HEK293 (cell line): ENCODE measurements around the gene EXOC3.

Experiments
- CTCF ChIA-PET: fragments of 350-600 bp; formaldehyde crosslinking; extraction: SDS; loops from one replicate; lab custom pipeline; 2021; ENCODE audit warnings: antibody characterized with exemption; lab: Yijun Ruan, JAX
- POLR2A ChIA-PET: fragments of 300-600 bp; formaldehyde crosslinking; extraction: SDS; loops from one replicate; lab custom pipeline; 2020; ENCODE audit warnings: antibody characterized with exemption, inconsistent platforms; lab: Yijun Ruan, JAX
- H3K27ac ChIP-seq: fragments of 200-500 bp; sonication (Bioruptor generic); 2 replicates; pipeline ENCODE4 v1.5.1; 2014; ENCODE audit warnings: low read depth, low read length, control low read depth, inconsistent platforms; ENCODE audit errors: extremely low read depth
- H3K36me3 ChIP-seq, 2 experiments: fragments of 200-500 bp in 1 of 2; sonication (Bioruptor generic) in 1 of 2; 1 replicate in 1 of 2; 2 replicates in 1 of 2; pipeline ENCODE4 v1.5.1; 2014 to 2017; ENCODE audit warnings: inconsistent platforms in 2 of 2, low read length in 2 of 2; ENCODE audit not compliant: control insufficient read depth in 2 of 2, insufficient read depth in 1 of 2
- H3K4me1 ChIP-seq: fragments of 200-500 bp; sonication (Bioruptor generic); 2 replicates; pipeline ENCODE4 v1.5.1; 2014; ENCODE audit warnings: mild to moderate bottlenecking, low read length, inconsistent platforms; ENCODE audit not compliant: control insufficient read depth, insufficient read depth
- H3K4me3 ChIP-seq: 2 replicates; pipeline ENCODE4 v1.5.1; 2011; ENCODE audit warnings: low read depth, mild to moderate bottlenecking, control low read depth, low read length, moderate library complexity
- H3K9me3 ChIP-seq: fragments of 200-500 bp; sonication (Bioruptor generic); 2 replicates; pipeline ENCODE4 v1.5.1; 2014; ENCODE audit warnings: low read depth, low read length, inconsistent platforms; ENCODE audit not compliant: control insufficient read depth, insufficient read depth
- BCL11A ChIP-seq: fragments of 450-650 bp; formaldehyde crosslinking; IDR thresholded peaks from 2 replicates; pipeline ENCODE4 v1.5.1; 2016; ENCODE audit warnings: low read depth, missing biosample characterization, missing genetic modification characterization
- EGR2 ChIP-seq: fragments of 450-650 bp; formaldehyde crosslinking; IDR thresholded peaks from 2 replicates; pipeline ENCODE4 v1.5.1; 2016; ENCODE audit warnings: low read depth, missing biosample characterization, missing genetic modification characterization
- GLIS2 ChIP-seq: fragments of 450-650 bp; formaldehyde crosslinking; IDR thresholded peaks from 2 replicates; pipeline ENCODE4 v1.5.1; 2016; ENCODE audit warnings: missing biosample characterization, missing genetic modification characterization
- HOXA7 ChIP-seq: sonication (generic); formaldehyde crosslinking; IDR thresholded peaks from 2 replicates; pipeline ENCODE4 v1.8.1; 2022; ENCODE audit warnings: missing genetic modification reagents, borderline replicate concordance
- TCF7L2 ChIP-seq: IDR thresholded peaks from 2 replicates; pipeline ENCODE4 v1.6.1; 2011; ENCODE audit warnings: low read depth, mild to moderate bottlenecking, inconsistent platforms, low read length, moderate library complexity, borderline replicate concordance
- ZBTB1 ChIP-seq: fragments of 450-650 bp; formaldehyde crosslinking; IDR thresholded peaks from 2 replicates; pipeline ENCODE4 v1.5.1; 2016; ENCODE audit warnings: missing biosample characterization, missing genetic modification characterization
- ZBTB21 ChIP-seq: fragments of 450-650 bp; formaldehyde crosslinking; IDR thresholded peaks from 2 replicates; pipeline ENCODE4 v1.5.1; 2017; ENCODE audit warnings: missing biosample characterization, missing genetic modification characterization
- ZBTB48 ChIP-seq: fragments of 450-650 bp; formaldehyde crosslinking; IDR thresholded peaks from 2 replicates; pipeline ENCODE4 v1.5.1; 2016; ENCODE audit warnings: missing biosample characterization, missing genetic modification characterization
- ZEB2 ChIP-seq: fragments of 450-650 bp; formaldehyde crosslinking; IDR thresholded peaks from 2 replicates; pipeline ENCODE4 v1.5.1; 2016; ENCODE audit warnings: missing biosample characterization, missing genetic modification characterization
- ZNF132 ChIP-seq: fragments of 450-650 bp; formaldehyde crosslinking; IDR thresholded peaks from 2 replicates; pipeline ENCODE4 v1.5.1; 2017; ENCODE audit warnings: missing biosample characterization, missing genetic modification characterization, borderline replicate concordance
- ZNF155 ChIP-seq: fragments of 450-650 bp; formaldehyde crosslinking; IDR thresholded peaks from 2 replicates; pipeline ENCODE4 v1.5.1; 2016; ENCODE audit warnings: missing biosample characterization, missing genetic modification characterization
- ZNF24 ChIP-seq: fragments of 450-650 bp; formaldehyde crosslinking; IDR thresholded peaks from 2 replicates; pipeline ENCODE4 v1.5.1; 2016; ENCODE audit warnings: missing biosample characterization, missing genetic modification characterization
- ZNF350 ChIP-seq: fragments of 450-650 bp; formaldehyde crosslinking; IDR thresholded peaks from 2 replicates; pipeline ENCODE4 v1.5.0; 2017; ENCODE audit warnings: missing biosample characterization, mild to moderate bottlenecking, missing genetic modification characterization
- ZNF433 ChIP-seq: fragments of 450-650 bp; formaldehyde crosslinking; IDR thresholded peaks from 2 replicates; pipeline ENCODE4 v1.5.1; 2016; ENCODE audit warnings: missing biosample characterization, missing genetic modification characterization, low read depth
- ZNF501 ChIP-seq: fragments of 450-650 bp; formaldehyde crosslinking; IDR thresholded peaks from 2 replicates; pipeline ENCODE4 v1.5.1; 2016; ENCODE audit warnings: missing biosample characterization, missing genetic modification characterization
- ZNF561 ChIP-seq: fragments of 450-650 bp; IDR thresholded peaks from 2 replicates; pipeline ENCODE4 v1.5.1; 2018; ENCODE audit warnings: missing biosample characterization, missing genetic modification characterization, borderline replicate concordance
- ZNF585B ChIP-seq: fragments of 450-650 bp; formaldehyde crosslinking; IDR thresholded peaks from 2 replicates; pipeline ENCODE4 v1.5.1; 2016; ENCODE audit warnings: missing biosample characterization, missing genetic modification characterization
- ZNF596 ChIP-seq: fragments of 450-650 bp; IDR thresholded peaks from 2 replicates; pipeline ENCODE4 v1.5.0; 2018; ENCODE audit warnings: missing biosample characterization, mild to moderate bottlenecking, missing genetic modification characterization, moderate library complexity
- ZNF600 ChIP-seq: fragments of 450-650 bp; formaldehyde crosslinking; IDR thresholded peaks from 2 replicates; pipeline ENCODE4 v1.5.1; 2016; ENCODE audit warnings: missing biosample characterization, missing genetic modification characterization
- ZNF621 ChIP-seq: fragments of 450-650 bp; formaldehyde crosslinking; IDR thresholded peaks from 2 replicates; pipeline ENCODE4 v1.5.1; 2017; ENCODE audit warnings: missing biosample characterization, missing genetic modification characterization
- ZNF707 ChIP-seq: fragments of 450-650 bp; formaldehyde crosslinking; IDR thresholded peaks from 2 replicates; pipeline ENCODE4 v1.5.1; 2016; ENCODE audit warnings: missing biosample characterization, missing genetic modification characterization
- TF ChIP-seq, protein P1 (sequence below): fragments of 450-650 bp; formaldehyde crosslinking; IDR thresholded peaks from 2 replicates; pipeline ENCODE4 v1.5.1; 2016; ENCODE audit warnings: missing biosample characterization, missing genetic modification characterization
- TF ChIP-seq, protein P2 (sequence below): fragments of 450-650 bp; formaldehyde crosslinking; IDR thresholded peaks from 2 replicates; pipeline ENCODE4 v1.5.1; 2017; ENCODE audit warnings: missing biosample characterization, mild to moderate bottlenecking, missing genetic modification characterization, moderate library complexity
- TF ChIP-seq, protein P3 (sequence below): fragments of 450-650 bp; formaldehyde crosslinking; IDR thresholded peaks from 2 replicates; pipeline ENCODE4 v1.5.1; 2016; ENCODE audit warnings: missing biosample characterization, missing genetic modification characterization

EXOC3 gene

DNA sequence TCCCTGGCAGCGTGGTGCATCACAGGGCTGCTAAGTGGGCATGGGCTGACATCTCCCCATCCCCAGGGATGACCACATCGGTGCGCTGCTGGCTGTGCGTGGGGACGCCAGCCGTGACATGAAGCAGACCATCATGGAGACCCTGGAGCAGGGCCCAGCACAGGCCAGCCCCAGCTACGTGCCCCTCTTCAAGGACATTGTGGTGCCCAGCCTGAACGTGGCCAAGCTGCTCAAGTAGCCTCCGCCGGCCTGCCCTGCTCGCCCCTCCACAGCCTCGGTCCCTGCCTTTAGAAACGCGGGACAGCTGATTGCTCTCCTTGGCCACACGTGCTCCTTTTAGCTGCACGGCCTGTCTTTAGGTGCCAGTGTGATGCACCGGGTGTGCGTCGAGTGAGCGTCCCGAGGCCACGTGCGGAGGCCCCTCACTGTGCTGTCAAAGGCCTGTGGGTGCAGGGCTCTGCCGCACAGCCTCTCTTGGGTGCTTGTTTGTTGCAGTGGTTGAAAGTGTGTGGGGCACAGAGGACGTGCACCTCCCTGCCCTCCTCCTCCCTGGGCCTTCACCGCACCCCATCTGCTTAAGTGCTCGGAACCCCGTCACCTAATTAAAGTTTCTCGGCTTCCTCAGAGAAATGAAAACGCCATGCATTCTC is 23.8 kb downstream of the EXOC3 start:
- peaks cover 10% of the 10 kb centered on the region for H3K4me1 ChIP-seq
- POLR2A ChIA-PET, result no interaction called here
- TF ChIP-seq ZNF585B (no peak), ZNF132 (no peak), ZNF350 (no peak), ZNF24 (no peak), ZNF155 (tag by site-specific recombination) (no peak), EGR2 (tag by site-specific recombination) (no peak)
- no peaks in the 10 kb centered on the region for H3K9me3 ChIP-seq
- peaks cover 24 to 64% of the 10 kb centered on the region in 2 experiments for H3K36me3 ChIP-seq
- H3K27ac ChIP-seq, result no peak overlapping the region
- CTCF ChIA-PET, result interaction anchor here (0.7 kb wide), 1 partner anchor 703 kb away, joined by 3 read pairs; no protein-coding TSS in a partner anchor
- no peak overlapping the region for H3K4me3 ChIP-seq

DNA sequence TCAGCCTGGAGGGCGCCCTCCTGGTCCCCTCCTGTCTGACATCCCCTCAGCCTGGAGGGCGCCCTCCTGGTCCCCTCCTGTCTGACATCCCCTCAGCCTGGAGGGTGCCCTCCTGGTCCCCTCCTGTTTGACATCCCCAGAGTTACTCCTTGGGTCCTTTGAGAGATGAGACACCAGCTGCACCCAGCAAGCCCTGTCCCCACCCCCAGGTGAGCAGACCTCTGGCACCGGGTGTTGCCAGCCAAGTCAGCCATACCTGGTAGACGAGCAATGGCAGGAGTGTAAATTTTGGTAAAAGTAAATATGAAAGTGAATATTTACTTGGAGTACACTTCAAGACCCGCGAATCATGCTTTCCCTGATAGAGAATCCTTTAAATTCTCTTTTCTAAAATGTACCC is 25.4 kb downstream of the EXOC3 start:
- TF ChIP-seq ZBTB48 (no peak), ZNF561 (tag by site-specific recombination) (no peak), ZNF707 (no peak), BCL11A (no peak), ZNF596 (tag by site-specific recombination) (no peak), ZBTB21 (tag by site-specific recombination) (no peak), ZNF501 (tag by site-specific recombination) (no peak), GLIS2 (tag by site-specific recombination) (no peak), TCF7L2 (no peak), ZNF621 (tag by site-specific recombination) (no peak), HOXA7 (CRISPR knock-in tag) (no peak), ZNF600 (no peak), ZNF433 (tag by site-specific recombination) (no peak), ZEB2 (tag by site-specific recombination) (no peak), ZBTB1 (tag by site-specific recombination) (no peak)
- TF ChIP-seq, protein P1, sequence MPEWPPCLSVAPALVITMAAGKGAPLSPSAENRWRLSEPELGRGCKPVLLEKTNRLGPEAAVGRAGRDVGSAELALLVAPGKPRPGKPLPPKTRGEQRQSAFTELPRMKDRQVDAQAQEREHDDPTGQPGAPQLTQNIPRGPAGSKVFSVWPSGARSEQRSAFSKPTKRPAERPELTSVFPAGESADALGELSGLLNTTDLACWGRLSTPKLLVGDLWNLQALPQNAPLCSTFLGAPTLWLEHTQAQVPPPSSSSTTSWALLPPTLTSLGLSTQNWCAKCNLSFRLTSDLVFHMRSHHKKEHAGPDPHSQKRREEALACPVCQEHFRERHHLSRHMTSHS (tag by site-specific recombination), result no peak
- TF ChIP-seq, protein P2, sequence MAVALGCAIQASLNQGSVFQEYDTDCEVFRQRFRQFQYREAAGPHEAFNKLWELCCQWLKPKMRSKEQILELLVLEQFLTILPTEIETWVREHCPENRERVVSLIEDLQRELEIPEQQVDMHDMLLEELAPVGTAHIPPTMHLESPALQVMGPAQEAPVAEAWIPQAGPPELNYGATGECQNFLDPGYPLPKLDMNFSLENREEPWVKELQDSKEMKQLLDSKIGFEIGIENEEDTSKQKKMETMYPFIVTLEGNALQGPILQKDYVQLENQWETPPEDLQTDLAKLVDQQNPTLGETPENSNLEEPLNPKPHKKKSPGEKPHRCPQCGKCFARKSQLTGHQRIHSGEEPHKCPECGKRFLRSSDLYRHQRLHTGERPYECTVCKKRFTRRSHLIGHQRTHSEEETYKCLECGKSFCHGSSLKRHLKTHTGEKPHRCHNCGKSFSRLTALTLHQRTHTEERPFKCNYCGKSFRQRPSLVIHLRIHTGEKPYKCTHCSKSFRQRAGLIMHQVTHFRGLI (tag by site-specific recombination), result no peak
- TF ChIP-seq, protein P3, sequence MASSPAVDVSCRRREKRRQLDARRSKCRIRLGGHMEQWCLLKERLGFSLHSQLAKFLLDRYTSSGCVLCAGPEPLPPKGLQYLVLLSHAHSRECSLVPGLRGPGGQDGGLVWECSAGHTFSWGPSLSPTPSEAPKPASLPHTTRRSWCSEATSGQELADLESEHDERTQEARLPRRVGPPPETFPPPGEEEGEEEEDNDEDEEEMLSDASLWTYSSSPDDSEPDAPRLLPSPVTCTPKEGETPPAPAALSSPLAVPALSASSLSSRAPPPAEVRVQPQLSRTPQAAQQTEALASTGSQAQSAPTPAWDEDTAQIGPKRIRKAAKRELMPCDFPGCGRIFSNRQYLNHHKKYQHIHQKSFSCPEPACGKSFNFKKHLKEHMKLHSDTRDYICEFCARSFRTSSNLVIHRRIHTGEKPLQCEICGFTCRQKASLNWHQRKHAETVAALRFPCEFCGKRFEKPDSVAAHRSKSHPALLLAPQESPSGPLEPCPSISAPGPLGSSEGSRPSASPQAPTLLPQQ, result no peak
- ChIA-PET CTCF (no interaction called here), POLR2A (interaction anchor here (0.5 kb wide), 1 partner anchor 160 kb away, joined by 4 read pairs; no protein-coding TSS in a partner anchor)
- H3K4me3 ChIP-seq, result no peak overlapping the region
- no peaks in the 10 kb centered on the region for H3K9me3 ChIP-seq
- peaks cover 11% of the 10 kb centered on the region for H3K4me1 ChIP-seq
- peaks cover 8 to 49% of the 10 kb centered on the region in 2 experiments; a peak in 2 of 3 replicates for H3K36me3 ChIP-seq
- H3K27ac ChIP-seq, result no peak overlapping the region
